Ascending aorta (tissue), 2 donors: ENCODE results near the gene DTX3L. TPM values are rescaled to one million over a fixed set of nuclear protein-coding genes. Genes with fewer than 3 reads are reported as not detected.

Experiments used
- DNase-seq, 2 donors: peaks; one replicate each; pipeline ENCODE4 v3.0.0-alpha.2; 2019; ENCODE audit warnings: low spot score in 2 of 2
- H3K27ac ChIP-seq, 2 donors: fragments of 200-600 bp; sonication (generic); one replicate each; pipeline ENCODE4 v1.5.1; 2016 to 2017; ENCODE audit warnings: mild to moderate bottlenecking in 1 of 2
- H3K27me3 ChIP-seq: fragments of 200-600 bp; sonication (generic); one replicate; pipeline ENCODE4 v1.5.1; 2017
- H3K36me3 ChIP-seq, 2 donors: fragments of 200-600 bp; sonication (generic); one replicate each; pipeline ENCODE4 v1.5.1; 2016
- H3K4me1 ChIP-seq, 2 donors: fragments of 200-600 bp; sonication (generic); one replicate each; pipeline ENCODE4 v1.5.1; 2016 to 2017; ENCODE audit warnings: mild to moderate bottlenecking in 1 of 2
- H3K4me3 ChIP-seq, 2 donors: fragments of 200-600 bp; sonication (generic); one replicate each; pipeline ENCODE4 v1.5.1; 2016 to 2017; ENCODE audit warnings: mild to moderate bottlenecking in 1 of 2
- H3K9me3 ChIP-seq, 2 donors: fragments of 200-600 bp; sonication (generic); one replicate each; pipeline ENCODE4 v1.5.1; 2016
- intact Hi-C: fragments of 100-400 bp; cut with DNase I; formaldehyde crosslinking; loops from one replicate; pipeline ENCODE4 v1.15.1; 2023
- total RNA-seq: library from RNA; depleted of rRNA; stranded (reverse); fragments of >200 nt; gene quantifications from one replicate; pipeline ENCODE4 v1.1.0, GENCODE V29; 2016
- TF ChIP-seq, protein P1 (sequence below), 3 experiments: fragments of 200-600 bp in 2 of 3; fragments of 450-650 bp in 1 of 3; sonication (generic) in 2 of 3; IDR thresholded peaks; one replicate each; pipeline ENCODE4 v1.5.1; 2016 to 2019; ENCODE audit warnings: antibody characterized with exemption in 3 of 3, mild to moderate bottlenecking in 1 of 3, moderate library complexity in 1 of 3

Gene DTX3L
- total RNA-seq, 1 donor from 2014 or later = 22.4 TPM

DNA sequence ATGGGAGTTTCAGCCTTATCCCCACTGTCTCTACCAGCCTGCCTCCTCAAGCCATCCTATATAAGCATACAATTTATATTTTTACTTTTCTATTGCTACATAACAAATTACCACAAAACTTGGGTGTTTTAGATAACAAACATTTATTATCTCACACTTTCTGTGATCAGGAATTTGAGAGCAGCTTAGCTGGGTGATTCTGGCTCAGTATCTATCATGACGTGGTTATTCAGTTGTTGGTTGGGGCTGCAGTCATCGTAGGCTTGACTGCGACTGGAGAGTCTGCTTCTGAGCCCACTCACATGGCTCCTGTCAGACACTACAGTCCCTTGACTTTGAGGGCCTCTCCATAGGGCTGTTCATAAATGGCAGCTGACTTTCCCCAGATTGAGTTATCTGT lies 34.0 kb downstream of the DTX3L start:
- no peaks in the 10 kb centered on the region for H3K9me3 ChIP-seq
- no peak overlapping the region for H3K4me3 ChIP-seq
- no peak for DNase-seq
- no peaks in the 10 kb centered on the region for H3K4me1 ChIP-seq
- no peaks in the 10 kb centered on the region for H3K36me3 ChIP-seq
- TF ChIP-seq, protein P1, sequence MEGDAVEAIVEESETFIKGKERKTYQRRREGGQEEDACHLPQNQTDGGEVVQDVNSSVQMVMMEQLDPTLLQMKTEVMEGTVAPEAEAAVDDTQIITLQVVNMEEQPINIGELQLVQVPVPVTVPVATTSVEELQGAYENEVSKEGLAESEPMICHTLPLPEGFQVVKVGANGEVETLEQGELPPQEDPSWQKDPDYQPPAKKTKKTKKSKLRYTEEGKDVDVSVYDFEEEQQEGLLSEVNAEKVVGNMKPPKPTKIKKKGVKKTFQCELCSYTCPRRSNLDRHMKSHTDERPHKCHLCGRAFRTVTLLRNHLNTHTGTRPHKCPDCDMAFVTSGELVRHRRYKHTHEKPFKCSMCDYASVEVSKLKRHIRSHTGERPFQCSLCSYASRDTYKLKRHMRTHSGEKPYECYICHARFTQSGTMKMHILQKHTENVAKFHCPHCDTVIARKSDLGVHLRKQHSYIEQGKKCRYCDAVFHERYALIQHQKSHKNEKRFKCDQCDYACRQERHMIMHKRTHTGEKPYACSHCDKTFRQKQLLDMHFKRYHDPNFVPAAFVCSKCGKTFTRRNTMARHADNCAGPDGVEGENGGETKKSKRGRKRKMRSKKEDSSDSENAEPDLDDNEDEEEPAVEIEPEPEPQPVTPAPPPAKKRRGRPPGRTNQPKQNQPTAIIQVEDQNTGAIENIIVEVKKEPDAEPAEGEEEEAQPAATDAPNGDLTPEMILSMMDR (IDR thresholded peaks at IDR 0.05) = no peak
- no peak overlapping the region for H3K27ac ChIP-seq
- intact Hi-C loops = no loop called here
- H3K27me3 ChIP-seq = no peaks in the 10 kb centered on the region

DNA sequence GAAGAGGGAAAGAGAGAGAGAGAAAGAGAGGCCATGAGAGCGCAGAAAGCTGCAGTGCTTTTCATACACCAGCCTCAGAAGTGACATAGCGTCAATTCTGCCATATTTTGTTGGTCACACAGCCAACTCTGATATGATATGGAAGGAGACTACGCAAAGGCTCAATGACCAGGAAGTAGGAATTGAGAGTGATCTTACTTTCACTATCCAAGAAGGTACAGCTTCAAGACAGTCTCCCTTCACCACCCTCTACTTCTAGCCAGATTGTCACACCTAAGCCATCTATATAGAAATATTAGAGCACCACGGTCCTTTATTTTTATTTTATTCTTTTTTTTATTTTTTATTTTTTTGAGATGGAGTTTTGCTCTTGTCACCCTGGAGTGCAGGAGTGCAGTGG lies 34.4 kb downstream of the DTX3L start:
- no peak overlapping the region for H3K4me3 ChIP-seq
- H3K27ac ChIP-seq = no peak overlapping the region
- no peaks in the 10 kb centered on the region for H3K4me1 ChIP-seq
- H3K9me3 ChIP-seq = no peaks in the 10 kb centered on the region
- H3K27me3 ChIP-seq = no peaks in the 10 kb centered on the region
- DNase-seq = no peak
- TF ChIP-seq, protein P1 (IDR thresholded peaks at IDR 0.05) = no peak
- intact Hi-C loops = no loop called here
- no peaks in the 10 kb centered on the region for H3K36me3 ChIP-seq

DNA sequence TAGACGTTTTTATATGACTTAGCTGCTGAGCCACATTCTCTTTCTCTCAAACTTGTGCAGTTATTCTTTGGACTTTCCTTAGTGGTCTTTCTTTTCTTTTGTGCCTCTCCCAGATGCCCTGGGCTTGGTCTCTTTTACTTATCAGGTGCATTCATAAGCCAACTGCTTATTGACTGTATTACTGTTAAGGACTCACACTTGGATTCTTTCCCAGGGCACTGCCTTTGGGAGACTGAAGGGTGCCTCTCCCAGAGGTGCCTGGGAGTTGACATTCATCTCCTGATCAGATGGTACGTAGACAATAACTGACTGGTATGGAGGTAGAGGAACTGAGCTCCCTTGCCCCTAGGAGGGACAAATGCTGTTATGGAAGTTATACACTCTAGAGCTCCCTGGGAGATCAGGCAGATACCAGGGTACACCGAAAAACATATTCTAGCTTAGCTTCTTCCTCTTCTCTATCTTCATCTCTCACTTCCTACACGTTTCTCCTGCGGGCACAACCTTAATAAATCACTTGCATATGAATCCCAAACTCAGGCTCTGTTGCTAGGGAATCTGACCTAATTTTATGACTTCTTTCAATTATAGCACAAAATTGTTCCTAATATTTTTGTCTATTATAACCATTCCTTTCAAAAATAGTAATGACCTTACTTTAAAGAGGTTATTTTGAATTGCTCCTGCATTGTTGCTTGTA lies 38.0 kb downstream of the DTX3L start:
- intact Hi-C loops = no loop called here
- TF ChIP-seq, protein P1 (IDR thresholded peaks at IDR 0.05) = no peak
- Histone ChIP-seq H3K27ac (no peak overlapping the region), H3K36me3 (no peaks in the 10 kb centered on the region), H3K4me1 (no peaks in the 10 kb centered on the region), H3K4me3 (no peak overlapping the region), H3K9me3 (no peaks in the 10 kb centered on the region), H3K27me3 (no peaks in the 10 kb centered on the region)
- no peak for DNase-seq

DNA sequence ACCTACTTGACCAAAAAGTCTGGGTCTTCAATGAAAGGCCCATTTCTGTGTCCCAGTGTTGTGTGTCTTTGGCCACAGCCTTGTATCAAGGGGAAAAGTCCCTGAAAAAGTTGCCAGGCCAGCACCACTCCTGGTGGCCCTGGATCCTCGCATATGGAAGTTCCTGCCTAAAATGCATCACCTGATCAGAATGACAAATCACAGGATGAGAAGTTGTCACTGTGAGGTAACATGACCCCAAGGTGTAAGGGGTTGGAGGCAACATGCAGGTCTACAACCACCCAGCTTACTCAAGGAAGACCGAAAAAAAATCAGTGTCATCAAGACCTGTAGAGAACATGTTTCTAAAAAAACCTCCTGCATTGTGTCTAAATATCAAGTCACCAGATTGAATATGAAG lies 38.9 kb downstream of the DTX3L start:
- no peak overlapping the region for H3K4me3 ChIP-seq
- H3K4me1 ChIP-seq = no peaks in the 10 kb centered on the region
- H3K9me3 ChIP-seq = no peaks in the 10 kb centered on the region
- no peaks in the 10 kb centered on the region for H3K36me3 ChIP-seq
- H3K27me3 ChIP-seq = no peaks in the 10 kb centered on the region
- DNase-seq = no peak
- intact Hi-C loops = no loop called here
- H3K27ac ChIP-seq = no peak overlapping the region
- TF ChIP-seq, protein P1 (IDR thresholded peaks at IDR 0.05) = no peak

DNA sequence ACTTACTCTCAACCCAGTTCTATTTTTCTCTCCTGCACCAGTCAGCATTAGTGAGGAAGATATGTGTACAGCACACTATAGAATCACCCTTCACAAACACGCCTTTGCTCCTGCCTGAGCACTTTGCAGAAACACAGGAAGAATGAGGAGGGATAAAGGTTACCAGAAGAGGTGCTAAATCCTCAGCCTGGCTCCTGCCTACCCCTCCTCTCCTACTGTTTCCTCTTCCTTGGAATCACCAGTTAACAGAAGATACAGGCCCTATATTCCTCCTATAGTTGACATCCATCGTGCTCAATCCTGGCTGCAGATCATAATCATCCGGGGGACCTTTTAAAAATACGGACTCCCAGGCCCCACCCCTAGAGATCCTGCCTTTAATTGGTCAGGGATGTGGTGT lies 42.2 kb downstream of the DTX3L start:
- TF ChIP-seq, protein P1 (IDR thresholded peaks at IDR 0.05) = no peak
- no peaks in the 10 kb centered on the region for H3K4me1 ChIP-seq
- no peaks in the 10 kb centered on the region for H3K9me3 ChIP-seq
- no peaks in the 10 kb centered on the region for H3K36me3 ChIP-seq
- H3K4me3 ChIP-seq = no peak overlapping the region
- no peaks in the 10 kb centered on the region for H3K27me3 ChIP-seq
- H3K27ac ChIP-seq = no peak overlapping the region
- intact Hi-C loops = no loop called here
- DNase-seq = no peak

DNA sequence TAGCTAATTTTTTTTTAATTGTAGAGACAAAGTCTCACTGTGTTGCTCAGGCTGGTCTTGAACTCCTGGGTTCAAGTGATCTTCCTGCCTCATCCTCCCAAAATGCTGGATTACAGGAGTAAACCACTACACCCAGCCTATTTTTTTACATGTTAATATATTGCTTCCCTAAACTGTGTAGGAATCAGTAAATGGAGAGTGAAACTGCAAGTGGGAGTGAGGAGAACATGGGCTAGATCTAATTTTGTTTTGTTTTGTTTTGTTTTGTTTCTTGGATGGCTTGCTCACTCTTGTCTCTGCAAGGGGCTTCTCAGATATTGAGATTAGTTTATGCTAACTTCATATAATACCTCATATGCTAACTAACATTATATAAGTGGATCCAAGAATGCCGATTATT lies 44.8 kb downstream of the DTX3L start:
- Histone ChIP-seq H3K27ac (no peak overlapping the region), H3K36me3 (no peaks in the 10 kb centered on the region), H3K27me3 (no peaks in the 10 kb centered on the region), H3K4me1 (no peaks in the 10 kb centered on the region), H3K9me3 (no peaks in the 10 kb centered on the region), H3K4me3 (no peak overlapping the region)
- intact Hi-C loops = no loop called here
- no peak for DNase-seq
- TF ChIP-seq, protein P1 (IDR thresholded peaks at IDR 0.05) = no peak
